Measurements from ENCODE around the gene FBXL16. TPM values are rescaled to one million over a fixed set of nuclear protein-coding genes. Genes with fewer than 3 reads are reported as not detected.

FBXL16 gene
- total and polyA plus RNA-seq, 2 of the 13 experiments (the other 11 are each of a cell fraction or from before 2014, with no cell fraction given): 0.22 to 2.0 TPM

DNA sequence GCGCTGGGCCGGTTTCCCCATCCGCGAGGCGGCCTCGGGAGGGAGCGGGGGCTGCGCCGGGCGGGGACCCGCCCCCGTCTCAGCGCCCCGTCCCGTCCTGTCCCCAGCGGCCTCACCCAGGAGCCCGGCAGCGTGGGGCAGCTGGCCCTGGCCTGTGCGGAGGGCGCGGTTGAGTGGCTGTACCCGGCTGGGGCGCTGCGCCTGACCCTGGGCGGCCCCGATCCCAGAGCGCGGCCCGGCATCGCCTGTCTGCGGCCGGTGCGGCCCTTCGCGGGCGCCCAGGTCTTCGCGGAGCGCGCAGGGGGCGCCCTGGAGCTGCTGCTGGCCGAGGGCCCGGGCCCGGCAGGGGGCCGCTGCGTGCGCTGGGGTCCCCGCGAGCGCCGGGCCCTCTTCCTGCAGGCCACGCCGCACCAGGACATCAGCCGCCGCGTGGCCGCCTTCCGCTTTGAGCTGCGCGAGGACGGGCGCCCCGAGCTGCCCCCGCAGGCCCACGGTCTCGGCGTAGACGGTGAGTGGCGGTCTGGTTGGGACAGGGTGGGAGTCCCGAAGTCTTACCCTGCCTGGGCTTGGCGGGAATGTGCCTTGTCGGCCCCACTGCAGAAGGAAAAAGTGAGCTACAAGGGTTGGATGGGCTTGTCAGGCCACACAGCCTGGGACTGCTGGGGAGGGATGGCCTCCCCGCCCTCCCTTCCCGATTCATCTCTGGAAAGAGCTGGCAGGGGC lies 10.0 kb upstream of the FBXL16 start (continued):
- TF ChIP-seq MAZ (IDR thresholded peaks at IDR 0.05; ENCODE audit: borderline replicate concordance, low read depth, low read length): no peak
- peak; percentile 5; the same call in 1 of the 2 replicates for TF ChIP-seq MAZ (CRISPR knock-in tag; IDR thresholded peaks at IDR 0.05; ENCODE audit: low read depth)
- TF ChIP-seq, protein P1, sequence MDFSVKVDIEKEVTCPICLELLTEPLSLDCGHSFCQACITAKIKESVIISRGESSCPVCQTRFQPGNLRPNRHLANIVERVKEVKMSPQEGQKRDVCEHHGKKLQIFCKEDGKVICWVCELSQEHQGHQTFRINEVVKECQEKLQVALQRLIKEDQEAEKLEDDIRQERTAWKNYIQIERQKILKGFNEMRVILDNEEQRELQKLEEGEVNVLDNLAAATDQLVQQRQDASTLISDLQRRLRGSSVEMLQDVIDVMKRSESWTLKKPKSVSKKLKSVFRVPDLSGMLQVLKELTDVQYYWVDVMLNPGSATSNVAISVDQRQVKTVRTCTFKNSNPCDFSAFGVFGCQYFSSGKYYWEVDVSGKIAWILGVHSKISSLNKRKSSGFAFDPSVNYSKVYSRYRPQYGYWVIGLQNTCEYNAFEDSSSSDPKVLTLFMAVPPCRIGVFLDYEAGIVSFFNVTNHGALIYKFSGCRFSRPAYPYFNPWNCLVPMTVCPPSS (IDR thresholded peaks at IDR 0.05): no peak
- TF ChIP-seq ZNF713 (CRISPR knock-in tag; IDR thresholded peaks at IDR 0.05): no peak
- TF ChIP-seq, protein P2, sequence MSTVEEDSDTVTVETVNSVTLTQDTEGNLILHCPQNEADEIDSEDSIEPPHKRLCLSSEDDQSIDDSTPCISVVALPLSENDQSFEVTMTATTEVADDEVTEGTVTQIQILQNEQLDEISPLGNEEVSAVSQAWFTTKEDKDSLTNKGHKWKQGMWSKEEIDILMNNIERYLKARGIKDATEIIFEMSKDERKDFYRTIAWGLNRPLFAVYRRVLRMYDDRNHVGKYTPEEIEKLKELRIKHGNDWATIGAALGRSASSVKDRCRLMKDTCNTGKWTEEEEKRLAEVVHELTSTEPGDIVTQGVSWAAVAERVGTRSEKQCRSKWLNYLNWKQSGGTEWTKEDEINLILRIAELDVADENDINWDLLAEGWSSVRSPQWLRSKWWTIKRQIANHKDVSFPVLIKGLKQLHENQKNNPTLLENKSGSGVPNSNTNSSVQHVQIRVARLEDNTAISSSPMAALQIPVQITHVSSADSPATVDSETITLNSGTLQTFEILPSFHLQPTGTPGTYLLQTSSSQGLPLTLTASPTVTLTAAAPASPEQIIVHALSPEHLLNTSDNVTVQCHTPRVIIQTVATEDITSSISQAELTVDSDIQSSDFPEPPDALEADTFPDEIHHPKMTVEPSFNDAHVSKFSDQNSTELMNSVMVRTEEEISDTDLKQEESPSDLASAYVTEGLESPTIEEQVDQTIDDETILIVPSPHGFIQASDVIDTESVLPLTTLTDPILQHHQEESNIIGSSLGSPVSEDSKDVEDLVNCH (CRISPR knock-in tag; IDR thresholded peaks at IDR 0.05): no peak
- TF ChIP-seq PPARG (CRISPR knock-in tag; conservative IDR thresholded peaks at IDR 0.05): no peak
- TF ChIP-seq, protein P3, sequence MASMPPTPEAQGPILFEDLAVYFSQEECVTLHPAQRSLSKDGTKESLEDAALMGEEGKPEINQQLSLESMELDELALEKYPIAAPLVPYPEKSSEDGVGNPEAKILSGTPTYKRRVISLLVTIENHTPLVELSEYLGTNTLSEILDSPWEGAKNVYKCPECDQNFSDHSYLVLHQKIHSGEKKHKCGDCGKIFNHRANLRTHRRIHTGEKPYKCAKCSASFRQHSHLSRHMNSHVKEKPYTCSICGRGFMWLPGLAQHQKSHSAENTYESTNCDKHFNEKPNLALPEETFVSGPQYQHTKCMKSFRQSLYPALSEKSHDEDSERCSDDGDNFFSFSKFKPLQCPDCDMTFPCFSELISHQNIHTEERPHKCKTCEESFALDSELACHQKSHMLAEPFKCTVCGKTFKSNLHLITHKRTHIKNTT (CRISPR knock-in tag; IDR thresholded peaks at IDR 0.05): no peak
- TF ChIP-seq ZNF224 (CRISPR knock-in tag; IDR thresholded peaks at IDR 0.05): no peak
- TF ChIP-seq SETDB1 (CRISPR knock-in tag; IDR thresholded peaks at IDR 0.05; ENCODE audit: borderline replicate concordance): no peak
- TF ChIP-seq CEBPB (IDR thresholded peaks at IDR 0.05; ENCODE audit: borderline replicate concordance, low read depth, low read length): no peak
- no peak for TF ChIP-seq EP300 (IDR thresholded peaks at IDR 0.05; ENCODE audit: low read depth in 2 of 2, low read length in 2 of 2)
- TF ChIP-seq EP300 (CRISPR knock-in tag; IDR thresholded peaks at IDR 0.05; ENCODE audit: borderline replicate concordance): no peak
- 0 out of 2 replicates have a peak, but pooled peaks have one; percentile 49 for TF ChIP-seq NRL (CRISPR knock-in tag; IDR thresholded peaks at IDR 0.05; ENCODE audit: borderline replicate concordance)
- TF ChIP-seq, protein P4, sequence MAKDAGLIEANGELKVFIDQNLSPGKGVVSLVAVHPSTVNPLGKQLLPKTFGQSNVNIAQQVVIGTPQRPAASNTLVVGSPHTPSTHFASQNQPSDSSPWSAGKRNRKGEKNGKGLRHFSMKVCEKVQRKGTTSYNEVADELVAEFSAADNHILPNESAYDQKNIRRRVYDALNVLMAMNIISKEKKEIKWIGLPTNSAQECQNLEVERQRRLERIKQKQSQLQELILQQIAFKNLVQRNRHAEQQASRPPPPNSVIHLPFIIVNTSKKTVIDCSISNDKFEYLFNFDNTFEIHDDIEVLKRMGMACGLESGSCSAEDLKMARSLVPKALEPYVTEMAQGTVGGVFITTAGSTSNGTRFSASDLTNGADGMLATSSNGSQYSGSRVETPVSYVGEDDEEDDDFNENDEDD (CRISPR knock-in tag; IDR thresholded peaks at IDR 0.05; ENCODE audit: borderline replicate concordance): 0 out of 2 replicates have a peak, but pooled peaks have one; percentile 9
- TF ChIP-seq ATM (IDR thresholded peaks at IDR 0.05; ENCODE audit: borderline replicate concordance): no peak
- no peak for TF ChIP-seq THYN1 (CRISPR knock-in tag; IDR thresholded peaks at IDR 0.05; ENCODE audit: borderline replicate concordance, low read depth)
- TF ChIP-seq ZNF160 (CRISPR knock-in tag; IDR thresholded peaks at IDR 0.05): no peak
- TF ChIP-seq ZNF253 (CRISPR knock-in tag; IDR thresholded peaks at IDR 0.05; ENCODE audit: borderline replicate concordance): no peak
- TF ChIP-seq, protein P5, sequence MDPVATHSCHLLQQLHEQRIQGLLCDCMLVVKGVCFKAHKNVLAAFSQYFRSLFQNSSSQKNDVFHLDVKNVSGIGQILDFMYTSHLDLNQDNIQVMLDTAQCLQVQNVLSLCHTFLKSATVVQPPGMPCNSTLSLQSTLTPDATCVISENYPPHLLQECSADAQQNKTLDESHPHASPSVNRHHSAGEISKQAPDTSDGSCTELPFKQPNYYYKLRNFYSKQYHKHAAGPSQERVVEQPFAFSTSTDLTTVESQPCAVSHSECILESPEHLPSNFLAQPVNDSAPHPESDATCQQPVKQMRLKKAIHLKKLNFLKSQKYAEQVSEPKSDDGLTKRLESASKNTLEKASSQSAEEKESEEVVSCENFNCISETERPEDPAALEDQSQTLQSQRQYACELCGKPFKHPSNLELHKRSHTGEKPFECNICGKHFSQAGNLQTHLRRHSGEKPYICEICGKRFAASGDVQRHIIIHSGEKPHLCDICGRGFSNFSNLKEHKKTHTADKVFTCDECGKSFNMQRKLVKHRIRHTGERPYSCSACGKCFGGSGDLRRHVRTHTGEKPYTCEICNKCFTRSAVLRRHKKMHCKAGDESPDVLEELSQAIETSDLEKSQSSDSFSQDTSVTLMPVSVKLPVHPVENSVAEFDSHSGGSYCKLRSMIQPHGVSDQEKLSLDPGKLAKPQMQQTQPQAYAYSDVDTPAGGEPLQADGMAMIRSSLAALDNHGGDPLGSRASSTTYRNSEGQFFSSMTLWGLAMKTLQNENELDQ (CRISPR knock-in tag; IDR thresholded peaks at IDR 0.05; ENCODE audit: borderline replicate concordance): no peak
- no peak for TF ChIP-seq PHF8 (CRISPR knock-in tag; IDR thresholded peaks at IDR 0.05)
- TF ChIP-seq SMC3 (IDR thresholded peaks at IDR 0.05; ENCODE audit: low read length): no peak
